GM13976 (cell line): ENCODE results near the gene SYT1.
"Not testable (repeated sequence)": the region's sequence is repeated elsewhere in the genome, so short reads cannot be mapped to it uniquely, and the experiment has no call there.

Experiments
- DNase-seq: peaks from one replicate; pipeline ENCODE4 v3.0.0; 2012; ENCODE audit warnings: low spot score
- in situ Hi-C: fragments of 300-500 bp; cut with MboI; formaldehyde crosslinking; loops from one replicate; pipeline ENCODE4 v1.12.0; 2022; ENCODE audit warnings: low sequenced_read_pairs, mixed read lengths, inconsistent platforms; ENCODE audit not compliant: unreplicated experiment
- TF ChIP-seq, protein P1 (sequence below): IDR thresholded peaks from 2 replicates; pipeline ENCODE4 v1.5.1; 2012; ENCODE audit warnings: borderline replicate concordance, mild to moderate bottlenecking; ENCODE audit not compliant: insufficient read depth; ENCODE audit errors: extremely low read depth, missing control alignments, control extremely low read depth

SYT1 gene

DNA sequence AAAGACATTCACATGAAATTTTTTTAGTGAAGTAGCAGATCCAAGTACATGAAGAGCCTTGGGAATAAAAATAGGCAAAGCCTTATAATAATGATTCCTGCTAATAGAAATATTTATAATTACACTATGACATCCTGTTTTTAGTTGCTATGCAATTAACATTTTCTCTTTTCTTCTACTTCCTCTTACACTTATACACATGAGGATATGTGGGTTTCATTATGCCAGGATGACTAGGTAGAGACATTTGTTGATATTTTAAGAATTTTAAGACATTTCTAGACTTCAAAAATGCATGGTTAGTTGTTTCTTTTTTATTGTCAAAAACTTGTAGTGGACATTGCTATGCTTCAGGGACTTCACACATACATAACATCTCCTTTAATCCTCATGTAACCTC lies 326.8 kb downstream of the SYT1 start:
- TF ChIP-seq, protein P1, sequence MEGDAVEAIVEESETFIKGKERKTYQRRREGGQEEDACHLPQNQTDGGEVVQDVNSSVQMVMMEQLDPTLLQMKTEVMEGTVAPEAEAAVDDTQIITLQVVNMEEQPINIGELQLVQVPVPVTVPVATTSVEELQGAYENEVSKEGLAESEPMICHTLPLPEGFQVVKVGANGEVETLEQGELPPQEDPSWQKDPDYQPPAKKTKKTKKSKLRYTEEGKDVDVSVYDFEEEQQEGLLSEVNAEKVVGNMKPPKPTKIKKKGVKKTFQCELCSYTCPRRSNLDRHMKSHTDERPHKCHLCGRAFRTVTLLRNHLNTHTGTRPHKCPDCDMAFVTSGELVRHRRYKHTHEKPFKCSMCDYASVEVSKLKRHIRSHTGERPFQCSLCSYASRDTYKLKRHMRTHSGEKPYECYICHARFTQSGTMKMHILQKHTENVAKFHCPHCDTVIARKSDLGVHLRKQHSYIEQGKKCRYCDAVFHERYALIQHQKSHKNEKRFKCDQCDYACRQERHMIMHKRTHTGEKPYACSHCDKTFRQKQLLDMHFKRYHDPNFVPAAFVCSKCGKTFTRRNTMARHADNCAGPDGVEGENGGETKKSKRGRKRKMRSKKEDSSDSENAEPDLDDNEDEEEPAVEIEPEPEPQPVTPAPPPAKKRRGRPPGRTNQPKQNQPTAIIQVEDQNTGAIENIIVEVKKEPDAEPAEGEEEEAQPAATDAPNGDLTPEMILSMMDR: no peak
- no peak for DNase-seq
- in situ Hi-C loops: no loop called here

DNA sequence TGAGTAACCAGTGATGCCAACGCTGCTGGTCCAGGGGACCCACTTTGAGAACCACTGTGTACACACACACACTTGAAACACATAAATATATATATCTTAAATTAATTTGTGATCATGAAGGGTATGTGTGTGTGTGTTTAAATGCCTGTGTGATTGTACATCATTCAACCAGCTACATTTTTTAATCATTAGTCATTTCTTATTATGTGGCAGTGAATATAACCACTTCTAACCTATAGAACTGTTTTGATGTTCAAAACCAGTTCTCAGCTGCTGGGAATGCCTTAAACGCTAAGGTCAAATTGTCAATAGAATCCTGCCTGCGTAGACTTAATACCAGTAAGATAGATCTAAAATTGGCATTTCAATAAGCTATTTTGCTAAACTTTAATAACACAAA lies 330.0 kb downstream of the SYT1 start:
- in situ Hi-C loops: no loop called here
- TF ChIP-seq, protein P1: no peak
- no peak for DNase-seq

DNA sequence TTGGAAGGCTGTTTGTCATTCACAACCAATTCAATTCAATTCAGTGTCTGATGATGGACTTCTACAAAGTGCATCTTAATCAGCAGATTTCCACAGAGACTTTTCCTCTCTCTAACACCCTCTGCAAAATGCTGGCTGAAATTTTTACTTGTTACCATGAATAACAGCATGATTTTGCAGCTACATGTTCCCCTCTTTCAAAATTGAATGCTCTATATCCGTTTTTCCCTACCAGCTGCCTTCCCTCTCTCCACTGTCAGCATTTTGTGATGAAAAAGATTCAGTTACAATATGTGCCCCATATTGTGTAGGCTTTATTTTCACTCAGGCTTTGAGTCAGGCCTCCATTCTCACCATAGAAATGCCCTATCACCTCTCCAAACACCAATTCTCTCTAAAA lies 334.6 kb downstream of the SYT1 start:
- DNase-seq: no peak
- TF ChIP-seq, protein P1: no peak
- in situ Hi-C loops: no loop called here

DNA sequence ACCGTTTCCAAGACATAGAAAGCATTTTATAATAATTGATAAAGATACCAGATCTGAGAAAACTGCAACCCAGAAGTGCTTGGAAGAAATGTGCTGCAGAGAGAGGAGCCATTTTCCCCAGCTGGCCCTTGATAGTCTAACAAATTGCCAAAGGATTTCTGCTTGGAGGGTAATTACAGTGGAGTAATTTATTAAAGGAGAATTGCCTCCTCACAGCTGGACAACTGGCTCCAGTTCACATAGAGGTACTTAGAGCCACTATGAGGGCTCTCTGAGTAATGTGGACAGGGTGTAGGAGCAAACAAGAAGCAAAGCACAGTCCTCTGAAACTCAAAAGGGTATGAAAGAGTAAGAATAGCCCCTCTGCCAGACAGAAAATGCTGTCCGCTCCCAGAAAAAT lies 335.6 kb downstream of the SYT1 start:
- in situ Hi-C loops: no loop called here

DNA sequence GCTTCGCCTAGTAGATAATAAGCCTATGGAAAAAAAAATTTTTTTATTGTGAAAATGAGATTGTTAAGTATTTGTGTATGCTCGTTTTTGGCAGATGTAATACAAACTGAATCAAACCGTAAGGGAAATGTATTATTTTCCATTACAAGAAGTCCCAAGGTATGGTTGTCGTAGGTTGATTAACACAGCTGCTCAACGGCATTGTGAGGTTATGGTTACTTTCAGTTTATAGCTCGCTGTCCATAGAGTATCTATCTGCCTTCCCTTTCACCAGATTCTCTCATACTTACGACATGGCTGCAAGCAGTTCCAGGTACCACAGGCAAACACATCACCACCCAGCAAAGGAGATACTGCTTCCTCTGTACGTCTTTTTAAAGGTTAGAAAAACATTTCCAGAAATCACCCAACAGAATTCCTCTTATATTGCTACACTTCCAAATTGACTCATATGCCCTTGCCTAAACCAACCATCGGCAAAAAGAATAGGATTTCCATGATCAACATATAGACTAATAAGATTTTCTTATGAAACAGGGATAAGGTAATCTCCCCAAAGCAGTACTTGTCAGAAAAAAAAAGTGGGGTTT lies 338.6 kb downstream of the SYT1 start:
- in situ Hi-C loops: no loop called here
- DNase-seq: no peak
- TF ChIP-seq, protein P1: no peak

More for the DNA sequence above, 335.6 kb downstream of the SYT1 start:
- TF ChIP-seq, protein P1: no peak
- DNase-seq: no peak

DNA sequence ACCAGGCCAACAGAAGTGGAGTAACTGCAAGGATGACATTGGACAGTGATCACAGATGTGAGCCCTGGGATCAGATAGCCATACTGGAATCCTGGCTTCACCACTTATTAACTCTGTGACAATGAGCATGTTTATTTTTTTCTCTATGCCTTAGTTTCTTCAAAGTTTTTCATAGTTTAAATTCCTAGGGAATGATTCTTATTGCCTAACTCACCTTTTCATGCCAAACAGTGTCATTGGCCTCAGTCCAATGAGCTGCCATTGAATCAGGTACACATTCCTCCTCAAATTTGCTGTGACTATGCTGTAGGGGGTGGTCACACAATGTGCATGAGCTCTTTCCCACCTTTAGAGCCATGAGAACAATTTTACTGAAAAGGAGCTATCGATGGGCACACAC lies 342.3 kb downstream of the SYT1 start:
- TF ChIP-seq, protein P1: no peak
- in situ Hi-C loops: no loop called here
- DNase-seq: no peak

DNA sequence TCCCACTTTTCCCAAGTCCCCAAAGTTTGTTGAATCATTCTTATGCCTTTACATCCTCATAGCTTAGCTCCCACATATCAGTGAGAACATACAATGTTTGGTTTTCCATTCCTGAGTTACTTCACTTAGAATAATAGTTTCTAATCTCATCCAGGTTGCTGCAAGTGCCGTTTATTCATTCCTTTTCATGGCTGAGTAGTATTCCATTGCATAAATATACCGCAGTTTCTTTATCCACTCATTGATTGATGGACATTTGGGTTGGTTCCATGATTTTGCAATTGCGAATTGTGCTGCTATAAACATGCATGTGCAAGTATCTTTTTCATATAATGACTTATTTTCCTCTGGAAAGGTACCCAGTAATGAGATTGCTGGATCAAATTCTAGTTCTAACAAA lies 345.8 kb downstream of the SYT1 start:
- DNase-seq, in situ Hi-C loops: not testable (repeated sequence)
